Glomerular visceral epithelial cell (primary cell): Measurements from ENCODE around the gene CLCN4.

ENCODE experiments used
- DNase-seq: peaks from one replicate; pipeline ENCODE4 v3.0.0-alpha.2; 2016; ENCODE audit errors: extremely low spot score

The CLCN4 gene

DNA sequence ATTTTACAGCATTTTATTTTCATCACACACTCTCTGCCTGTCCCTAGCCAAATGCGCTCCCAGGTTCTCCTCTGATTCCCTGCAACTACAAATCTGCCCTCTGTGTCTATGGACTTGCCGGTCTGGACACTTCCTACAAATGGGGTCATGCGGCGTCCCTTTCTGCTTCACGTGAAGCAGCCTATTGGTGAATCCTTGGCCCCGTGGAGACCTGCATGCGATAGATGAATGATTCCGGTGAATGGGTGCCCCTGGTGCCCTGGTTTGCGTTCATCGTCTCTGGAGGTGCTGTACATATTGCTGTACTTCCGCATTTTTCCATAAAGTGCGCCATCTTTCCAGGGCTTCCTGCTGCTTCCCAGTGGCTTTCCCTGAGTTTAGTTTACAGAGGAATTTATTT, 27.5 kb upstream of the CLCN4 start:
- no peak for DNase-seq

- no peak for DNase-seq
Measured at GRCh38 chrX:10130354-10130753, 26.4 kb upstream of the CLCN4 start.

DNA sequence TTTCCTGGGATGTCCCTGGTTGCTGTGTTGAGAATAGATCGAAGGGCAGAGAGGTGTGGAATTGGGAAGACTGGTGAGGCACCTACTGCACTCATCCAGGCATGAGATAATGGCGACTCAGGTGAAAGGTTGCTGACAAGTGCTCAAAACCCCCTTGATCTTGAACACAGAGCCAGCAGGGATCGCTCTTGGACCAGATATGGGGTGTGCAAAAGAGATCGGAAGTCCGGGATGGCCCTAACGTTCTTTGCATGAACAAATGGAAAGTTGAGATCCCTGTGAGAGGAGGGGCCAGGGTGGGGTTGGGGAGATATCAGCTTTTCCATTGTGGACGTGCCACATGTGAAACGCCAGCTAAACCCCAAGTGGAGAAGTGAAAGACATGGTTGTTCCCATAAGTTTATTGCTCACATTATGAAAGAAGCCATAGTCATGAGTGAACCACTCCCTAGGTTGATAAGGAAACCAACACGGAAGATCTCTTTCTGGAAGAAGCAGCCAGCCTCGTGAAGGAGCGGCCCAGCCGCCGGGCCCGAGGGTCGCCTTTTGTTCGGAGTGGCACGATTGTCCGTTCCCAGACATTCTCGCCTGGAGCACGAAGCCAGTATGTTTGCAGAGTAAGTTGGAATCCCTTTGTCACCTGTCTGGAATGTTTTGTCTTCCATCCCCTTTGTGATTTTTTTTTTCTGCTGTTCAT, 22.6 kb upstream of the CLCN4 start:
- DNase-seq = no peak

GRCh38 chrX:10134921-10135320, 21.9 kb upstream of the CLCN4 start:
- no peak for DNase-seq

GRCh38 chrX:10135561-10136399, 21.0 kb upstream of the CLCN4 start:
- DNase-seq = no peak

DNA sequence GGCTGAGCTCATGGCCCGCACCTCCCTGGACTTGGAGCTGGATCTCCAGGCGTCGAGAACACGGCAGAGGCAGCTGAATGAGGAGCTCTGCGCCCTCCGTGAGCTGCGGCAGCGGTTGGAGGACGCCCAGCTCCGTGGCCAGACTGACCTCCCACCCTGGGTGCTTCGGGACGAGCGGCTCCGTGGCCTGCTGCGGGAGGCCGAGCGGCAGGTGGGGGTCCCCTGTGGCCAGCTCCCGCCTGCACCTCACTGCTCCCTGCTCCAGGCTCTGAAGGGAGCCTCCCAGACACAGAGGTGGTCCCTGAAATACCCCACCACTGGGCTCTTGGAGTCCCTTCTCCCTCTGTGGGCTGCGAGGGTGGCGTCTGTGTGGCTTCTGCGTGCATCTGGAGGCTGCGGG, 18.0 kb upstream of the CLCN4 start:
- no peak for DNase-seq

- DNase-seq = no peak
Measured at GRCh38 chrX:10140264-10140663, 16.5 kb upstream of the CLCN4 start.

- DNase-seq = no peak
Measured at GRCh38 chrX:10142041-10142599, 14.7 kb upstream of the CLCN4 start.

GRCh38 chrX:10143071-10143983, 13.4 kb upstream of the CLCN4 start:
- DNase-seq = no peak

DNA sequence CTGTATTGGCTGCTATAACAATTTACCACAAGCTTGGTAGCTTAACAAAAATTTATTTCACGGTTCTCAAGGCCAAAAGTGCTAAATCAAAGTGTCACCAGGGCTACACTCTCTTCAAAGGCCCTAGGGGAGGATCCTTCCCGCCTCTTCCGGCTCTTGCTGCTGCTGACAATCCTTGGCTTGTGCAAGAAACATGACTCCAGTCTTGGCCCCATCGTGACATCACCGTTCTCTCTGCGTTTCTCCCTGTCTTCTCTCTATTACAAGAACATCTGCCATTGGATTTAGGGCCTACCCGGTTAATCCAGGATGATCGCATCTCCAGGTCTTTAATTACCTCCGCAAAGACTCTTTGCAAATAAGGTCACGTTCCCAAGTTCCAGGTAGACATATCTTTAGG, 10.4 kb upstream of the CLCN4 start:
- no peak for DNase-seq

- DNase-seq = no peak
Measured at GRCh38 chrX:10152086-10152485, 4.7 kb upstream of the CLCN4 start.

- DNase-seq = no peak
Measured at GRCh38 chrX:10155137-10155536, 1.6 kb upstream of the CLCN4 start.

GRCh38 chrX:10157032-10157341, 212 bp downstream of the CLCN4 start:
- no peak for DNase-seq

GRCh38 chrX:10157543-10157942, 768 bp downstream of the CLCN4 start:
- no peak for DNase-seq

- DNase-seq = no peak
Measured at GRCh38 chrX:10158279-10159144, 1.7 kb downstream of the CLCN4 start.

DNA sequence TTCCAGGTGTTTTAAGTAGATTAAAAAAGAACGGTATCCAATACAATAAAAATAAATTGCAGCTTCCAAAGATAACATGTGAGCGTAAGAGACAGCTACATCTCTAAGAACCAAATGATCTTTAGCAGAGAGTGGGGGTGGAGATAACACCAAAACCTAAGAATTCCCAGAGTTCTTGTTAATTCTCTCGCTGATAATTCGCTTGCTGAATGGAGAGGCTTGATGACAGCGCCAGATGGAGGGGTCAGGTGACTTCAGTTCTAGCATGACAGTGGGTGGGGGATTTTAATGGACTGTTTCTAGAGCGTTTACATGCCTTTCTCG, 2.3 kb downstream of the CLCN4 start:
- no peak for DNase-seq

- DNase-seq = no peak
Measured at GRCh38 chrX:10160211-10160610, 3.4 kb downstream of the CLCN4 start.

GRCh38 chrX:10163031-10163430, 6.3 kb downstream of the CLCN4 start:
- DNase-seq = no peak

DNA sequence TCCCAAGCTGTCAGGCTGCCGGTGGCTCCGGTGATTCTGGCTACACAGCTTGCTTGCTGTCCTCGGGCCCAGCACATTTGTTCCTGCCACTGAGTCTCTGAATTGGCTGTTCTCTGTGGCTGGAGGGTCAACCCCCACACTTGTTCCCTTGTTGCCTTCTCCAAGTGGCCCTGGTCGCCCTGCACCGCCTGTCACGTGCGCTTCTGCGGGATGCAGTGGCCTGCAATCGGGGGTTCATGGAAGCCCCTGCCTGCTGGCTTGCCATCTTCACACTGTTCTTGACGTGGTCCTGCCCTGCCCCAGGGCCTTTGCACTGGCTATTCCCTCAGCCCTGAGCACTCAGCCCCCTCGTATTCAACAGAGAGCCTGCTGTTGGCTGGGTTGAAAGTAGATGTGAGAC, 8.1 kb downstream of the CLCN4 start:
- DNase-seq = no peak

DNA sequence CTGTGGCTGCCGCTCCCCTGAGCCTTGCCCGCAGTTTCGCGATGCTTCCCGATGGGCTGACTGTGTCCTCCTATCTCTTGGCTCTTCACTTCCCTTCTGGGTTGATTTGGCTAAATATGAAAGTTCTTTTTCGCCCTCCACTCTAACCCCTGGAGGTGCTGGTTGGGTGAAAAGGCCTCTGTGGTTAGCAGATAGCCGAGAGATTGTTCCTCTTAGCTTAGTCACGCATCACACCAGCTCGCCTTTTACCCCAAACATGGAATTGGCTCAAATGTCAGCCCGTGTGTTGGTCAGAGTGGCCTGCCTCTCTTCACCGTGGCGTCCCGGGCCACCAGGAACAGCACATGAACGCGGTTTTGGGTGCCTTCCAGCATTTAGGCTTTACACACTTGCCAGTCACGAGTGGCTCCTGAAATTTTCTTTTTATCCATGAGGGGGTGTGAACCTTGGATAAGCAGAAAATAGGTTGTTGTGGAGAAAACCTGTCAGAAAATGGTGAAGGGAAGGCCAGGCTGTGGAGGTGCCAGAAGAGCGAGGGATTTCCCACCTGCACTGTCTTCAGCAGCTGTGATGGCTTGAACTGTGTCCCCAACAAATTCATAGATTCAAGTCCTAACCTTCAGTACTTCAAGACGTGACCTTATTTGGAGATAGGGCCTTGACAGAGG, 8.9 kb downstream of the CLCN4 start:
- no peak for DNase-seq

DNA sequence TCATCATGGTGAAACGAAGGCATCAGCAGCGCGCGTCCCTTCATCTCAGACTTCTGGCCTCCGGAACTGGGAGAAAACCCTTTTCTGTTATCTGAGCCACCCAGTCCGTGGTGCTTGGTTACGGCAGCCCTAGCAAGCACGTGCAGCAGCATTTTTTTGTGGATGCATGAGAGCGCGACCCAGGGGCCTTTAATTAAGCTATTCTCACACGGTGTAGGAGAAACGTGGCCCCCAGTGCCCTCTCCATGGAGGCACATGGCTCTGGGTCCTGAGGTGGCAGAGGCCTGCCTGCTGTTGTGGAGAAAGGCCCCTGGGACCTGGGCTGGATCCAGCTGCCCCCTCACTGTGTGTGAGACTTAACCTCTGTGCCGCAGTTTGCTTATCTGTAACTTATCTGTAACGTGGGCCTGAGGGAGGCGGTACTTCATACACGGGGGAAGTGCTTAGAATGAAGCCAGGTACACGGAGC, 9.5 kb downstream of the CLCN4 start:
- no peak for DNase-seq
